ENCODE data around the gene CRB1.

CRB1 gene

DNA sequence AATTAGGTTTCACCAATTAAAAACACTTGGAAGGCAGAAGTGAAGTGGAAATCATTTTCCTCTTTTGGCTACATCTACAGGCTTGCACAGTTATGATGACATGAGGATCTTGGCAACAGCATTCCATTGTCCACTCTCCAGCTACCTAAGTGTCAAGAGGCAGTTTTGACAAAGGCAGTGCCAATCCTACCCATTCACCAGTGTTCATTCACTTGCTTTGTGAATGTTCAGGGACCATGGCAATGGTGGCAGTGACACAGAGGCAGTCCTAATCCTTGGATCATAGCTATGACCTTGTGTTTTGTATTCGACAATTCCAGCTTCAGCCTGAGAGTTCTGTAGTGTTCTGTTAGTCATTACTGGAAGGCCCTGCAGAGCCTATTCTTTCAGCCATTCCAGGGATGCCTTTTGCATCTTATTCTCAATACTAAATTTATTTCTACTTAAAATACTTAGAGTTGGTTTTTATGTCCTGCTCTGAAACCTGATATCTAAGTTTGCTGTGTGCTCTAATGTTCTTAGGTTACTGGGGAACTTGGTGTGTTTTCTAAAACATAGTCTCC lies 36.7 kb downstream of the CRB1 start:
- H3K36me3 ChIP-seq: no peaks in the 10 kb centered on the region
- intact Hi-C loops (cut with DNase I; ENCODE audit: low total_unique reads): no loop called here
- no peaks in the 10 kb centered on the region for H3K27me3 ChIP-seq
- TF ChIP-seq, protein P1, sequence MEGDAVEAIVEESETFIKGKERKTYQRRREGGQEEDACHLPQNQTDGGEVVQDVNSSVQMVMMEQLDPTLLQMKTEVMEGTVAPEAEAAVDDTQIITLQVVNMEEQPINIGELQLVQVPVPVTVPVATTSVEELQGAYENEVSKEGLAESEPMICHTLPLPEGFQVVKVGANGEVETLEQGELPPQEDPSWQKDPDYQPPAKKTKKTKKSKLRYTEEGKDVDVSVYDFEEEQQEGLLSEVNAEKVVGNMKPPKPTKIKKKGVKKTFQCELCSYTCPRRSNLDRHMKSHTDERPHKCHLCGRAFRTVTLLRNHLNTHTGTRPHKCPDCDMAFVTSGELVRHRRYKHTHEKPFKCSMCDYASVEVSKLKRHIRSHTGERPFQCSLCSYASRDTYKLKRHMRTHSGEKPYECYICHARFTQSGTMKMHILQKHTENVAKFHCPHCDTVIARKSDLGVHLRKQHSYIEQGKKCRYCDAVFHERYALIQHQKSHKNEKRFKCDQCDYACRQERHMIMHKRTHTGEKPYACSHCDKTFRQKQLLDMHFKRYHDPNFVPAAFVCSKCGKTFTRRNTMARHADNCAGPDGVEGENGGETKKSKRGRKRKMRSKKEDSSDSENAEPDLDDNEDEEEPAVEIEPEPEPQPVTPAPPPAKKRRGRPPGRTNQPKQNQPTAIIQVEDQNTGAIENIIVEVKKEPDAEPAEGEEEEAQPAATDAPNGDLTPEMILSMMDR (IDR thresholded peaks at IDR 0.05): no peak
- H3K9me3 ChIP-seq: no peaks in the 10 kb centered on the region
- no peak overlapping the region for H3K27ac ChIP-seq
- no peak for DNase-seq
- no peaks in the 10 kb centered on the region for H3K4me1 ChIP-seq
- no peak overlapping the region for H3K4me3 ChIP-seq

DNA sequence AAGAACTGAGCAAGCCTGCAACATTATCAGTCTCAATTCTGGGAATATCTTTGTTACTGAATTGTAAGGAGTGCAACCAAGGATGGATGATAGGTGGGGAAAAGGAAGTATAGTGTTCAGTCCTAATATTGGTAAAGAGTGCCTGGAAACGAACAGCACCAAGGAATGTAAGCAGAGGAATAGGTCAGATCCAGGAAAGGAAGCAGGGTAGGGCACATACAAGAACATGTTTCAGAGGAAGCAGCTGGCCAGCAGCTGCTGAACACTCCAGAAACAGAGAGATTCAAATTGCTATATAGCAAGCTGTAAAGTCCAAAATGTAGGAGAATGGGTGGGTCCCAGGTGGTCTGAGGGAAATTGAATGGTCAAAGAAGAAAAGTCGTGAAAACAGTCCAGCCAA lies 37.9 kb downstream of the CRB1 start:
- Histone ChIP-seq H3K27me3 (no peaks in the 10 kb centered on the region), H3K4me3 (no peak overlapping the region), H3K9me3 (no peaks in the 10 kb centered on the region), H3K4me1 (no peaks in the 10 kb centered on the region), H3K36me3 (no peaks in the 10 kb centered on the region), H3K27ac (no peak overlapping the region)
- no peak for DNase-seq
- TF ChIP-seq, protein P1 (IDR thresholded peaks at IDR 0.05): no peak
- intact Hi-C loops (cut with DNase I; ENCODE audit: low total_unique reads): no loop called here

DNA sequence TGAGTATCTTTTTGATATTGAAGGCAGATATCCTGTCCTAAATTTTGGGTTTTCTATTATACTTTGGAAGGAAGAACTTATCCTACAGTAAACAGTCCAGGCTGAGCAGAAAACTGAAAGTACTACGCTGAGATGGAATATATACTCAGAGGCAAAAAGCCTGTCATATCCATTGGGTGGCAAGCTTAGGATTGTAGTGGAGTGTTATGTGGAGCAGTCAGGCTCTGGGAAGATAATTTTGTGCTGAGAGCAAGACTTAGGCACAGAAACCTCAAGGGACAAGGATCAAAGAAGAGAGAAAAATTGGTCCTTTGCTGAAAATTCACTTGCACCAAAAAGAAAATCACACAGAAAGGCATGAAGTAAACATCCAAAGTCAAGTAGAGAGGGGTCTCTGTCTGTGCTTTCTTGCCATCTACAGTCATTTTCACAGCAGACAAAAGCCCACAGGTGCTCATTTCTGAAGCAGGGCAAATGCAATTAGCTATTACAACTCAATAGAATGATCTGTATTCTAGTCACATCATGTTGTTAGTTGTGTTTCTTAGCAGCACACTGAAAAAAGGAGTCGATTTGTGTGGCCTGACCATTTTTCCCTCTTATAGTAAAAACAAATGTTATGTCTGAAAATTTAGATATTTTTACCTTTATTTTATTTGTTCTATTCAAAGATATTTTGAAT lies 38.5 kb downstream of the CRB1 start:
- Histone ChIP-seq H3K27me3 (no peaks in the 10 kb centered on the region), H3K4me3 (no peak overlapping the region), H3K27ac (no peak overlapping the region), H3K36me3 (no peaks in the 10 kb centered on the region), H3K9me3 (no peaks in the 10 kb centered on the region), H3K4me1 (no peaks in the 10 kb centered on the region)
- intact Hi-C loops (cut with DNase I; ENCODE audit: low total_unique reads): no loop called here
- no peak for DNase-seq
- TF ChIP-seq, protein P1 (IDR thresholded peaks at IDR 0.05): no peak

DNA sequence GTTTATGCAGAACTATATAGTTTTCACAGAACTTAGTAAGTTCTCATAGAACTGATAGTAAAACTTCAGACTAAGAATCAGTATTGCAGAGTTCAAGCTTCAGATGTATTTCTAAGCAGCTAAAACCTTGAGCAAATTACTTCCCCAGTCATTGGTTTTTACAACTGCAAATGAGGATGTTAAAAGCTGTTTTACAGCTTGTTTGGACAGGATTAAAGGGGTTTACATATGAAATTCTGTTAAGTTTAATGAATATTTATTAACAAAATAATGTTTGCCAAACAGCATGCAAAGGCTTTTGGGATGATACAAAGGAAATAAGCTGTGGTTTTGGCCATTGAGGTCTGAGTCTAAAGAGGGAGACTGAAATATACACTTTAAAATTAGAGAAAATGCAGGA lies 39.1 kb downstream of the CRB1 start:
- intact Hi-C loops (cut with DNase I; ENCODE audit: low total_unique reads): no loop called here
- no peaks in the 10 kb centered on the region for H3K27me3 ChIP-seq
- H3K4me1 ChIP-seq: no peaks in the 10 kb centered on the region
- TF ChIP-seq, protein P1 (IDR thresholded peaks at IDR 0.05): no peak
- H3K36me3 ChIP-seq: no peaks in the 10 kb centered on the region
- no peak overlapping the region for H3K4me3 ChIP-seq
- no peaks in the 10 kb centered on the region for H3K9me3 ChIP-seq
- H3K27ac ChIP-seq: no peak overlapping the region
- DNase-seq: no peak

DNA sequence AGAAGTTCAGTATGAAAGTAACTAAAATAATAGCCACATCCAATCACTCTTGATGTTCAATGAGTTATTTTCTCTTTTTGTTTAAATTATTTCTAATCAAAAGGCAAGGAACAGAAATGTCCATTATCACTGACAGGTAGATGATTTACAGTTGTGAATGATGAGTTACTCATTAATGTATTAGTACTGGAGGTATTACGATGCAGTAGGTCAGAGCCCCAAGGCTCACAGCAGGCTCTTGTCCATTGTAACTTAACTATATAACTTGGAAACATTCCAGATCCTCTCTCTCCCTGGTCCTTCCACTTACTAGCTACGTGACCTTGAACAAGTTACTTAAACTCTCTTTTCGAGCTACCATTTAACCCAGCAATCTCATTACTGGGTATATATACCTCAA lies 39.5 kb downstream of the CRB1 start:
- DNase-seq: no peak
- H3K4me3 ChIP-seq: no peak overlapping the region
- intact Hi-C loops (cut with DNase I; ENCODE audit: low total_unique reads): no loop called here
- H3K36me3 ChIP-seq: no peaks in the 10 kb centered on the region
- no peaks in the 10 kb centered on the region for H3K27me3 ChIP-seq
- no peaks in the 10 kb centered on the region for H3K9me3 ChIP-seq
- no peaks in the 10 kb centered on the region for H3K4me1 ChIP-seq
- no peak overlapping the region for H3K27ac ChIP-seq
- TF ChIP-seq, protein P1 (IDR thresholded peaks at IDR 0.05): no peak
